KOPT-K1 (cell line): ENCODE results near the gene DYNLL1.
"Not testable (repeated sequence)": the region's sequence is repeated elsewhere in the genome, so short reads cannot be mapped to it uniquely, and the experiment has no call there.

Experiments
- H3K27ac ChIP-seq: fragments of 200-600 bp; sonication (generic); 2 replicates; pipeline ENCODE4 v1.5.1; 2016; ENCODE audit warnings: antibody characterized with exemption, mild to moderate bottlenecking, low read depth, low read length; ENCODE audit not compliant: poor library complexity, severe bottlenecking
- H3K36me3 ChIP-seq: fragments of 200-600 bp; sonication (generic); 2 replicates; pipeline ENCODE4 v1.5.1; 2017; ENCODE audit warnings: antibody characterized with exemption, mild to moderate bottlenecking, low read length, moderate library complexity; ENCODE audit not compliant: insufficient read depth
- H3K9me3 ChIP-seq: fragments of 200-600 bp; sonication (generic); 2 replicates; pipeline ENCODE4 v1.5.1; 2017; ENCODE audit warnings: antibody characterized with exemption, low read length, mild to moderate bottlenecking; ENCODE audit not compliant: insufficient read depth, poor library complexity, severe bottlenecking

The DYNLL1 gene

DNA sequence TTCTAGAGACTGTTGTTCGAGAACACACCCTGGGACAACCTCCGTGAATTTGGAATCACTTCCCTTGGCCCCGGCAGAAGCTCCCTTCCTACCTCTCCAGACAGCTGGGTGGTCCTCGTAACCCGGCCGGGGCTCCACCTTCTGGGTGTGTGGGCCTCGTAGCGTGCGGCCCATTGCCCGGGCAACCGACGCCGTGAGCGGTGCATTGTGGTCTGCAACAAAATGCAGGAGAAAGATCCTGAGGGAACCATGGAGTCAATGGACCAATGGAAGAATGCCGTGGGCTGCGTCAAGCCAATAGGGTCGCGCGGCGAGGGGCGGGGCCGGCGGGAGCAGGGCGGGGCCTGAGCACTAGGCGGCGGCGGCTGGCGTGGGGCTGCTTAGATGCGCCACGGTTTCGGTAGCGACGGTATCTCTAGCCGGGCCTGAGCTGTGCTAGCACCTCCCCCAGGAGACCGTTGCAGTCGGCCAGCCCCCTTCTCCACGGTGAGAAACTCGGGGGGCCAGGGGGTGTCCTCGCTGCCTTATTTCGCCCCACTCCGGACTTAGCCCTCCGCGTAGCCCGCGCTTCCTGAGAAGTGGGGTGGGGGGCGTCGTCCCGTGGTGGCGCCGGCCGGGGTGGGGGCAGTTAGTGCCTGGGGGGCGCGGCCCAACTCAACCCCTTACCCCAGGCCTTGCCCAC, at the start of gene DYNLL1:
Gene DYNLL1, plus strand, starts transcription at position 383 of the 682 bp plus-strand sequence. CDS start 309 bp downstream, outside the sequence.
- peak within 1 kb of the TSS; percentile 66 for H3K27ac ChIP-seq

DNA sequence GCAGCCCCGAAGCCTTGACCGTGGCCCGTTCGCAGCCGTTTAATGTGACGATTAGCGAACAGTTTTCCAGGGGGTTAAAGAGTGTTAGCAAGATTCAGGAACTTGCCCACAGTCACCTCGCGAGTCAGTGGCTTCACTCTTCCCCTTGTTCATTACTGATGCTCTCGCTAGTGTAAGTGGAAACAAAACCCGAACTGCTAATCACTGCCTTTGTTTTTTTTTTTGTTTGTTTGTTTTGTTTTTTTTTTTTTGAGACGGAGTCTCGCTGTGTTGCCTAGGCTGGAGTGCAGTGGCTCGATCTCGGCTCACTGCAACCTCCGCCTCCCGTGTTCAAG, 49.1 kb upstream of the DYNLL1 start:
- Histone ChIP-seq H3K36me3 (peaks cover 64% of the 10 kb centered on the region), H3K27ac (peak overlapping the region; percentile 80)
- H3K9me3 ChIP-seq = not testable (repeated sequence)

More for the DNA sequence above, at the start of gene DYNLL1:
- H3K36me3 ChIP-seq = peaks cover 37% of the 10 kb centered on the region
- no peaks in the 10 kb centered on the region for H3K9me3 ChIP-seq

DNA sequence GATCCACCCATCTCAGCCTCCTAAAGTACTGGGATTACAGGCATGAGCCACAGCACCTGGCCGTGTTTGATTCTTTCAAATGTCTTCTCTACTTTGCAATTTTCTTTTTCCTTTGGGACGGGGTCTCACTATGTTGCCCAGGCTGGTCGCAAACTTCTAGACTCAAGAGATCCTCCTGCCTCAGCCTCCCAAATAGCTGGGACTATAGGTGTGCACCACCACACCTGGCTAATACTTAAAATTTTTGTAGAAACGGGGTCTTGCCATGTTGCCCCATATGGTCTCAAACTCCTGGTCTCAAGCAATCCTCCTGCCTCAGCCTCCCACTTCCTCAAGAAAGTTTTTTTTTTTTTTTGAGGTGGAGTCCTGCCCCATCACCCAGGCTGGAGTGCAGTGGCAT, 47.9 kb upstream of the DYNLL1 start:
- Histone ChIP-seq H3K36me3 (peaks cover 69% of the 10 kb centered on the region), H3K27ac (no peak overlapping the region), H3K9me3 (no peaks in the 10 kb centered on the region)

DNA sequence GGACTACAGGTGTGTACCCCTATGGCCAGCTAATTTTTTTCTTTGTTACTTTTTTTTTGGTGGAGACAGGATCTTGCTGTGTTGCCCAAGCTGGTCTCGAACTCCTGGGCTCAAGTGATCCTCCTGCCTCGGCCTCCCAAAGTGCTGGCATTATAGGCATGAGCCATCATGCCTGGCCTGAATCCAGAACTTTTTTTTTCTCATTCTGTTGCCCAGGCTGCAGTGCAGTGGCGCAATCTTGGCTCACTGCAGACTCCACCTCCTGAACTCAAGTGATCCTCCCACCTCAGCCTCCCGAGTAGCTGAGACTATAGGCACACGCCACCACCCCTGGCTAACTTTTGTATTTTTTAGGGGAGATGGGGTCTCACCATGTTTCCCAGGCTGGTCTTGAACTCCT, 43.4 kb upstream of the DYNLL1 start:
- peaks cover 93% of the 10 kb centered on the region for H3K36me3 ChIP-seq
- H3K27ac ChIP-seq, H3K9me3 ChIP-seq: not testable (repeated sequence)

DNA sequence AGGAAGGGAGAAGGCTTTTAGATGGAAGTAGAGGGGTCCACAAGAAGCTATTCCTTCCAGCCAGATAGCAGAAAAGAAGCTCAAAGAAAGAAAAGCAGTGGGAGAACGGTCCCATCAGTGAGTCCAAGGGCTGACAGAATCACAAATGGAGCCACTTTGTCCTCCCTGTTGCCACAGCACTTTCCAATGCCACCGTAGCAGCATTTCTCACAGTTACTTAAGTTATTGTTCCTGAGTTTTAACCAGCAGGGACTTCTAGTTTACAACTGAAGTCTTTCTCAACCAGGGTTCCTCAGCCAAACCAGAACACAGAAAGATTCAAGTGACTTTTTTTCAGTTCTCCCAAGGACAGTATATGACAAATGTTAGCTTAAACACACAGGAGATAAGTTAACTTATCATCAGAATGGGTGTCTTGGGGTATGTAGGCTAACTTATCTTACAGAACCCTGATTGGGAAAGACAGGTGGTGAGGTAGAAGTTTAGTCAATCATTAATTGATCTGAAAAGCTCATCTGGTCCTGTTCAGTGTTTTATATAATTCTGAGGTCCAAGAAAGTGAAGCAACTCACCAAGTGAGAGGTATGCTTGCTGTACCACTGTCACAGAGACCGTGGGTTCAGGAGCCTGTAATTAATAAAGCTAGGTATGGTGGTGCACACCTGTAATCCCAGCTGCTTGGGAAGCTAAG, 42.7 kb upstream of the DYNLL1 start:
- Histone ChIP-seq H3K27ac (no peak overlapping the region), H3K36me3 (peaks cover 93% of the 10 kb centered on the region), H3K9me3 (no peaks in the 10 kb centered on the region)

DNA sequence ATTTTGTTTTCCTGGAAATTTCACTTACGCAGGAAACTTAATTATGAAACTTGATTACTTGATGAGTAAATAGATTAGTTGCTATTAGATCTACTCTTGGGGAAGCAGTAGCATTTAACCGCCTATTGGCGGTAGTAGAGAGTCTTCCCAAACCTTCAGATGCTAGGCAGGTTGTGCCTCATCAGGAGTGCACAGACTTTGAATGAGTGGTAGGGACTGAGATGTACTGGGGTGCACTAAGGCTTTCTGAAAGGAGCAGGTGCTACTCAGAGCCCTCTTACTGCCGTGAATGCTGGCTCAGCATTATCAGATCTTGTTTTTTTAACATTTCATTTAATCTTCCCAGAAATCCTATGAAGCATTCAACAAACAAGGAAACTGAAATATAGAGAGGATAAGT, 41.9 kb upstream of the DYNLL1 start:
- Histone ChIP-seq H3K9me3 (no peaks in the 10 kb centered on the region), H3K36me3 (peaks cover 95% of the 10 kb centered on the region), H3K27ac (no peak overlapping the region)

DNA sequence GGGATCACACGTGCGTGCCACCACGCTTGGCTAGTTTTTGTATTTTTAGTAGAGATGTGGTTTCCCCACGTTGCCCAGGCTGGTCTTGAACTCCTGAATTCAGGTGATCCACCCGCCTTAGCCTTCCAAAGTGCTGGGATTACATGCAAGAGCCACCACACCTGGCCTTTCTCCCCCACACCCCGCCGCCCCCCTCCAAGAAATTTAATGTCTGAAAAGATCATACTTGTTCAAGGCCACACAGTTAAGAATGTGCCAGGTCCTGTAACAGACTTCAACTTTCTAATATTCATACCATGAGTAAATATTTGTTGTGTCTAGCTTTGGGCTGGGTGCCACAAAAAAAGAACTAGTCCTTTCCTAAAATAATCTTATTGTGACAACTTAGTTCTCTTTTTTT, 40.6 kb upstream of the DYNLL1 start:
- no peak overlapping the region for H3K27ac ChIP-seq
- H3K36me3 ChIP-seq = peaks cover 95% of the 10 kb centered on the region
- H3K9me3 ChIP-seq = no peaks in the 10 kb centered on the region

DNA sequence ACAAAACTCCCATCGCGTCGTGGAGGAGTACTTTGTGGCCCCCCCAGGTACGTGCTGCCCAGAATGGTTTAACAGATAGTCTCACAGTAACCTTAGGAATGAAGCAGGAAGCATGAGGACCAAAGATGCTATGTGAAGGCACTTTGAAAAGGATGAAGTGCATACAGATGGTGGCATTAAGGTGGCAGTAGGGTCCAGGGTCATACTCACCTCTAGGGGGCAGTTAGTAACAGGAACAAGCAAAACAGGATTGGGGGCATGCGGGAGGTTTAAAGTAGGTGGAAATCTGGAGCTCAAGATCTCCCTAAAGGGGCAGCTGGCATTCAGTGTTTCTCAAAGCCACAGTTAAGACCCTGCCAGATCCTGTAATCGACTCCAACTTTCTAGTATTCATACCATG, 38.8 kb upstream of the DYNLL1 start:
- peaks cover 100% of the 10 kb centered on the region for H3K36me3 ChIP-seq

DNA sequence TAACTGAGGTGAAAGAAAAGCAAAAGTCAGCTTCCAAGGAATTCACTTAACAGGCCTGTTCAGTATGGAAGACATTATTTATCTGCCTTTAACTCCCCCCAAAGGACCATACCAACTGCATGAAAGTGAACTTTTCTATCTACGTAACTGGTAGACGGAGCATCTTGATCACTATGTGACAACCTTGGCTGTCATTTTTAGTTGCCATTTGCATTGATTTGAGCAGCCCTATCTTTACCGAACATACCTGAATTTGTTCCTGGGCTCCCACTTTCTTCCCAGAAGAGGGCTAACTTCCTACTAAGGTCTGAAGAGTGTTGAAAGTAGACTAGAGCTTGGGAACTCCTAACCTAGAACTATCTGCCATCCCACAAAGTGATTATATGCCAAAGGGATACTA, 35.8 kb upstream of the DYNLL1 start:
- no peak overlapping the region for H3K27ac ChIP-seq
- no peaks in the 10 kb centered on the region for H3K9me3 ChIP-seq
- H3K36me3 ChIP-seq = peaks cover 100% of the 10 kb centered on the region

More for the DNA sequence above, 38.8 kb upstream of the DYNLL1 start:
- H3K27ac ChIP-seq = no peak overlapping the region
- no peaks in the 10 kb centered on the region for H3K9me3 ChIP-seq

DNA sequence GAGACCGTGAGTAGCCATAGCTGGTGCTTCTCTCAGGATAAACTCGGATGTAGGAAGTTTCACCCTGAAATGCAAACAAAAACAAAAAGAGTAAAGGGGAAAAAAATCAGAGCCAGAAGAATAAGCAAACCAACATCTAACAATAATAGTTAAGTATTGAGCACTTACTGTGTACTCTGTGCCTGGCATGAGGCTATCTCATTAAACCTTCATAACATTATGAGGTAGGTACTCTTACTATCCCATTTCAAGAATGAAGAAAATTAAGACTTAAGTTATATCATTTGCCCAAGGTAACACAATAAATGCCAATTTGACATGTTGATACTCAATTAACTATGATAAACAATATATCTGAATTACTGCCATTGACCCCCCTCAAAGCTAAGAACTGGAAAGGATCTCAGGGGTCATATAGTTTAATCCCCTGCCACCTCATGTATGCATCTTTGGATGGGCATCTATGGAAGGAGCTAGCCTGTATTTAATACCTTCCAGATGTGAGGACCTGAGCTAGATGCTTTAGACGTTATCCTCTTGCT, 33.7 kb upstream of the DYNLL1 start:
- H3K9me3 ChIP-seq = no peaks in the 10 kb centered on the region
- H3K36me3 ChIP-seq = peaks cover 100% of the 10 kb centered on the region
- no peak overlapping the region for H3K27ac ChIP-seq

DNA sequence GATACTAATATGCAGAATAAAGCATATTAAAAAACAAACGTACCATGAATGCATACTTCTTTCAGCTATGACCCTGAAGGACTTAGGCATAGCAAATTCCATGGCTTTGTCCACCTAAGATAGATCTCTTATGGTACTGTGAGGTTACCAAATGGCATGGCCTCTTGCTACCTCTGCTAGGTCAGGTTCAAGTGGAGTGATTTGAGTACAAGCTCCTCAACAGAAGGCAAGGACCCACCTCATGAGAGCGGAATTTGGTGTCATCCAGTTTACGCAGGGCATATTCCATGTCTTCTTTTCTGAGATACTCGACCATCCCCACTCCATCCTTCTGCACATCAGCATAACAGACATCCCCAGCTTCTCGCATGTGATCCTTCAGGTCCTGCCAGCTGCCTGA, 32.2 kb upstream of the DYNLL1 start:
- H3K36me3 ChIP-seq = peaks cover 92% of the 10 kb centered on the region
- no peaks in the 10 kb centered on the region for H3K9me3 ChIP-seq
- no peak overlapping the region for H3K27ac ChIP-seq

DNA sequence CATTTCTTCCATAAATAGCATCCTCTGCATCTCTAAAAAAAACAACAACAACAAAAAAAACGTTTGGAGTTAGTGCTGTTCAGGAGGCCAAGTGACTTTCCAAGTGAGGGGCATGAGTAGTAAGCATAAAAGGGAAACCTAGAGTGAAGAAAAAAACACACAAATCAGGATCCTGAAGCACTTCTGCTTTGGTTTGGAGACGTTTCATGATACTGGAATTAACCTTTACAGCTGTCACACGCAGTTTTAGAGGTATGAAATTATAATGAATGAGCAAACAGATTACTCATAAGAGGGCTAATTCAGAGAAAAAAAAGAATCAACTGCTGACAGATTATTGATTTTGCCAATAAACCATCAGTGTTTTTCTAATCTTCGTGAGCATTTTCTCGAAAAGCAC, 30.2 kb upstream of the DYNLL1 start:
- H3K27ac ChIP-seq = no peak overlapping the region
- H3K9me3 ChIP-seq = no peaks in the 10 kb centered on the region
- peaks cover 71% of the 10 kb centered on the region for H3K36me3 ChIP-seq

DNA sequence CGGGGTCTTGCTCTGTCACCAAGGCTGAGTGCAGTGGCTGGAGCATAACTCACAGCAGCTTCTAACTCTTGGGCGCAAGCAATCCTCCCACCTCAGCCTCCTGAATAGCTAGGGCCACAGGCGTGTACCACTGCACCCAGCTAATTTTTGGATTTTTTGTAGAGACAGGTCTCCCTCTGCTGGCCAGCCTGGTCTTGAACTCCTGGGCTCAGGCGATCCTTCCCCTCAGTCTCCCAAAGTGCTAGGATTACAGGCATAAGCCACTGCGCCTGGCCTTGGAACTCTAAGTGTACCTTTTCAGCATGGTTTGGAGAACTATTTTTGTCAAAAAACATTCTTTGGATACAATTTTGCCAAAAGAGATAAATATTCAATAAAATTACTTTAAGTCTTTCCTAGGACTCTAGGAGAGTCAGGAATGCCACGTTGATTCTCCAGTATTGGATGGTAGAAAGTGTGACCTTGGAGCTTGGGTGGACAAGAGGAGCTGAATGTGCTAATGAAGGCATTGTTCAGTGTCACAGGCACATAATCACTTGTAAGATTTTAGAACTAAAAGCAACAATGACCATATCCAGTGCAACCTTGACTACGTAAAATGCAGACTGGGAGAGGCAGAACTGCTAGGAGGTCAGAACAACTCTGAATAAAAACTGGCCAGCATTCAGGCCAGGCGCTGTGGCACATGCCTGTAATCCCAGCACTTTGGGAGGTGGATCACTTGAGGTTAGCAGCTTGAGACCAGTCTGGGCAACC, 29.2 kb upstream of the DYNLL1 start:
- Histone ChIP-seq H3K9me3 (no peaks in the 10 kb centered on the region), H3K27ac (no peak overlapping the region), H3K36me3 (peaks cover 61% of the 10 kb centered on the region)

DNA sequence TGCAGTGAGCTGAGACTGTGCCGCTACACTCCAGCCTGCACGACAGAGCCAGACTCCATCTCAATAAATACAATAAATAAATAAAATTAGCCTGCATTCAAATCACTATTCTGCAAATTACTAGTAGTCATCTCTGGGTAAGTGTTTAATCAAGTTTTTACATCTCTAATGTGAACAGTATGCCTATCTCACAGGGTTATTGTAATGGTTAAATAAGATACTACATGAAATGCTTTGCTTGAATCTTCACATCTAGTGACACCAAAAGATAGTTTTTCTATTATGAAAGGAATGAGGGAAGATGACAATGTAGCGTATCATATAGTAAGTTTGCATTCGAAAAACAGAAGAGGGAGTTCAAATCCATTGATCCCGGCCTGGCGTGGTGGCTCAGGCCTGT, 28.5 kb upstream of the DYNLL1 start:
- Histone ChIP-seq H3K36me3 (peaks cover 54% of the 10 kb centered on the region), H3K27ac (no peak overlapping the region), H3K9me3 (no peaks in the 10 kb centered on the region)

DNA sequence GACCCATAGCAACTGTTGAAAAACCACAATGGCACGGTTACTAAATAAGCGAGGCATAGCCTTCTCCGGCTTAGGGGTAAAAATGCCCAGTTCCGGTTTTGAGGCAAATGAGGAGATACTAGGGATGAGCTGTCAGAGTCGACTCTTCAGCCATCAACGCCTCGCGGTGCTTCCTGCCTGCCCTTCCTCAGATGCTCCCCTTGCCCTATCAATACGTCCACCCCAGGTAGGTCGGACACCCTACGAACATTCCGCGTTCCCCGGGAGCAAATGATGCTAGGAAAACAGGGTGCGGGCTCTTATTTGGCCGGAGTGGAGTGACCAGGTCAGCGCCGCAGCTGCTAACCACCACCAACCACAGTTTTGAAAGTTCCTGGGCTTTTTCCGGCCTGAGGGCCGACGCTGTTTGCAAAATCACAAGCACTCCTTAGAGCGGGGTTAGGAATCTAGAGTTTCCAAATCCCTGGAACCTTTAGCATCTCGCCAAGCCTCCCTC, 27.5 kb upstream of the DYNLL1 start:
- no peaks in the 10 kb centered on the region for H3K9me3 ChIP-seq
- peak overlapping the region; percentile 94 for H3K27ac ChIP-seq
- peaks cover 45% of the 10 kb centered on the region for H3K36me3 ChIP-seq
